ENCODE results near the gene TULP4. TPM values are rescaled to one million over a fixed set of nuclear protein-coding genes. Genes with fewer than 3 reads are reported as not detected.

The TULP4 gene
- polyA plus RNA-seq, 1 experiment = 8.0 TPM

GRCh38 chr6:158512809-158513208 is 200.5 kb downstream of the TULP4 start:
- TF ChIP-seq CTCF (IDR thresholded peaks at IDR 0.05; ENCODE audit: insufficient read depth, low read depth, low read length) = no peak
- ChIA-PET CTCF (interaction anchor here (3.6 kb wide), 1 partner anchor 292 kb away, joined by 14 read pairs; no protein-coding TSS in a partner anchor), POLR2A (no interaction called here)

GRCh38 chr6:158514176-158514575 is 201.9 kb downstream of the TULP4 start:
- H3K27me3 ChIP-seq (ENCODE audit: control insufficient read depth, insufficient read depth, low read length) = no peaks in the 10 kb centered on the region
- DNase-seq (ENCODE audit: low read depth) = no peak
- peaks cover 1% of the 10 kb centered on the region for H3K36me3 ChIP-seq (ENCODE audit: control insufficient read depth, insufficient read depth, low read length)
- no peak for TF ChIP-seq CTCF (IDR thresholded peaks at IDR 0.05; ENCODE audit: insufficient read depth, low read depth, low read length)
- ChIA-PET POLR2A (no interaction called here), CTCF (interaction anchor here (0.9 to 3.6 kb wide), 3 partner anchors 9 to 293 kb away, joined by 3 to 14 read pairs (median 4); no protein-coding TSS in a partner anchor)
- no peak overlapping the region for H3K4me3 ChIP-seq (ENCODE audit: low read depth, low read length)

More at GRCh38 chr6:158512809-158513208, 200.5 kb downstream of the TULP4 start:
- Histone ChIP-seq H3K36me3 (ENCODE audit: control insufficient read depth, insufficient read depth, low read length) (peaks cover 1% of the 10 kb centered on the region), H3K4me3 (ENCODE audit: low read depth, low read length) (no peak overlapping the region), H3K27me3 (ENCODE audit: control insufficient read depth, insufficient read depth, low read length) (no peaks in the 10 kb centered on the region)
- DNase-seq (ENCODE audit: low read depth) = no peak

GRCh38 chr6:158514991-158515390 is 202.7 kb downstream of the TULP4 start:
- CTCF ChIA-PET = interaction anchor here (0.9 to 3.6 kb wide), 3 partner anchors 10 to 294 kb away, joined by 3 to 14 read pairs (median 4); no protein-coding TSS in a partner anchor
- no peak for DNase-seq (ENCODE audit: low read depth)
- H3K4me3 ChIP-seq (ENCODE audit: low read depth, low read length) = no peak overlapping the region
- no peaks in the 10 kb centered on the region for H3K27me3 ChIP-seq (ENCODE audit: control insufficient read depth, insufficient read depth, low read length)
- POLR2A ChIA-PET = no interaction called here
- no peaks in the 10 kb centered on the region; the same call in 1 of the 2 replicates for H3K36me3 ChIP-seq (ENCODE audit: control insufficient read depth, insufficient read depth, low read length)
- no peak for TF ChIP-seq CTCF (IDR thresholded peaks at IDR 0.05; ENCODE audit: insufficient read depth, low read depth, low read length)

GRCh38 chr6:158516098-158516497 is 203.8 kb downstream of the TULP4 start:
- no peaks in the 10 kb centered on the region for H3K36me3 ChIP-seq (ENCODE audit: control insufficient read depth, insufficient read depth, low read length)
- ChIA-PET POLR2A (no interaction called here), CTCF (interaction anchor here (1.0 kb wide), 1 partner anchor 295 kb away, joined by 3 read pairs; no protein-coding TSS in a partner anchor)

GRCh38 chr6:158517038-158517437 is 204.8 kb downstream of the TULP4 start:
- Histone ChIP-seq H3K4me3 (ENCODE audit: low read depth, low read length) (no peak overlapping the region), H3K27me3 (ENCODE audit: control insufficient read depth, insufficient read depth, low read length) (no peaks in the 10 kb centered on the region), H3K36me3 (ENCODE audit: control insufficient read depth, insufficient read depth, low read length) (no peaks in the 10 kb centered on the region)
- no peak for TF ChIP-seq CTCF (IDR thresholded peaks at IDR 0.05; ENCODE audit: insufficient read depth, low read depth, low read length)
- no peak for DNase-seq (ENCODE audit: low read depth)
- ChIA-PET POLR2A (no interaction called here), CTCF (no interaction called here)

More at GRCh38 chr6:158516098-158516497, 203.8 kb downstream of the TULP4 start:
- no peak overlapping the region for H3K4me3 ChIP-seq (ENCODE audit: low read depth, low read length)
- TF ChIP-seq CTCF (IDR thresholded peaks at IDR 0.05; ENCODE audit: insufficient read depth, low read depth, low read length) = no peak
- DNase-seq (ENCODE audit: low read depth) = no peak
- H3K27me3 ChIP-seq (ENCODE audit: control insufficient read depth, insufficient read depth, low read length) = no peaks in the 10 kb centered on the region

Data from BJ (cell line).